Anterior cingulate cortex (tissue), 58 donors: Measurements from ENCODE around the gene FER.
"Not testable (repeated sequence)": the region's sequence is repeated elsewhere in the genome, so short reads cannot be mapped to it uniquely, and the experiment has no call there.

Source experiments
- DNase-seq, 58 donors: peaks; one replicate each; lab custom pipeline; 2025; lab: John Stamatoyannopoulos, UW

Gene FER

GRCh38 chr5:108945094-108945493, 197.4 kb downstream of the FER start:
- DNase-seq = no peak

- DNase-seq = no peak
Observed at GRCh38 chr5:108946008-108946407, 198.3 kb downstream of the FER start.

- no peak for DNase-seq
Observed at GRCh38 chr5:108947164-108947563, 199.5 kb downstream of the FER start.

- DNase-seq = no peak
Observed at GRCh38 chr5:108950276-108950675, 202.6 kb downstream of the FER start.

- DNase-seq = no peak
Observed at GRCh38 chr5:108953940-108954339, 206.2 kb downstream of the FER start.

GRCh38 chr5:108957333-108957732, 209.6 kb downstream of the FER start:
- DNase-seq = no peak

GRCh38 chr5:108966910-108967309, 219.2 kb downstream of the FER start:
- no peak for DNase-seq

- no peak for DNase-seq
Observed at GRCh38 chr5:108974594-108974993, 226.9 kb downstream of the FER start.

- no peak for DNase-seq
Observed at GRCh38 chr5:108975697-108976096, 228.0 kb downstream of the FER start.

- DNase-seq = no peak
Observed at GRCh38 chr5:108983461-108984092, 235.9 kb downstream of the FER start.

GRCh38 chr5:108989761-108990392, 242.2 kb downstream of the FER start:
- DNase-seq = no peak

- DNase-seq = not testable (repeated sequence)
Observed at GRCh38 chr5:108992396-108993085, 244.8 kb downstream of the FER start.

GRCh38 chr5:108993440-108993839, 245.7 kb downstream of the FER start:
- not testable (repeated sequence) for DNase-seq

- no peak for DNase-seq
Observed at GRCh38 chr5:108997720-108998119, 250.0 kb downstream of the FER start.

- no peak for DNase-seq
Observed at GRCh38 chr5:108998216-108998615, 250.5 kb downstream of the FER start.

- DNase-seq = no peak
Observed at GRCh38 chr5:109003928-109004327, 256.2 kb downstream of the FER start.

GRCh38 chr5:109005297-109006009, 257.8 kb downstream of the FER start:
- DNase-seq = no peak

- DNase-seq = no peak
Observed at GRCh38 chr5:109006129-109006528, 258.4 kb downstream of the FER start.

GRCh38 chr5:109016300-109016699, 268.6 kb downstream of the FER start:
- no peak for DNase-seq

- no peak for DNase-seq
Observed at GRCh38 chr5:109022056-109022455, 274.4 kb downstream of the FER start.

- not testable (repeated sequence) for DNase-seq
Observed at GRCh38 chr5:109025729-109026128, 278.0 kb downstream of the FER start.
